ENCODE results near the gene CFAP251.

CFAP251 gene

GRCh38 chr12:121934309-121934664 lies 15.9 kb downstream of the CFAP251 start (continued):
- no peak for TF ChIP-seq ZNF768 (tag by site-specific recombination; IDR thresholded peaks at IDR 0.05)

- H3K27ac ChIP-seq (ENCODE audit: extremely low read depth, low read depth, low read length) = no peak overlapping the region
- H3K4me3 ChIP-seq (ENCODE audit: low read depth, low read length) = no peak overlapping the region
- H3K4me1 ChIP-seq (ENCODE audit: control insufficient read depth, insufficient read depth, low read length) = no peaks in the 10 kb centered on the region
- POLR2A ChIA-PET = no interaction called here
- CTCF ChIA-PET = no interaction called here
- H3K36me3 ChIP-seq (ENCODE audit: control insufficient read depth in 2 of 2, insufficient read depth in 1 of 2, low read length in 2 of 2) = peaks cover 0 to 28% of the 10 kb centered on the region in 2 experiments; a peak in 1 of 3 replicates
- H3K9me3 ChIP-seq (ENCODE audit: control insufficient read depth, insufficient read depth, low read depth, low read length) = no peaks in the 10 kb centered on the region
- TF ChIP-seq ZNF157 (tag by site-specific recombination; IDR thresholded peaks at IDR 0.05) (no peak), SCRT2 (tag by site-specific recombination; IDR thresholded peaks at IDR 0.05) (peak; percentile 39; the same call in 1 of the 2 replicates)
Observed at GRCh38 chr12:121937654-121938053, 19.3 kb downstream of the CFAP251 start.

GRCh38 chr12:121939186-121939585 lies 20.8 kb downstream of the CFAP251 start:
- ChIA-PET POLR2A (no interaction called here), CTCF (interaction anchor here (0.7 to 1.3 kb wide), 3 partner anchors 71 to 145 kb away, joined by 3 to 4 read pairs (median 3); partner anchors contain the start of gene RHOF)
- H3K4me1 ChIP-seq (ENCODE audit: control insufficient read depth, insufficient read depth, low read length) = no peaks in the 10 kb centered on the region
- H3K9me3 ChIP-seq (ENCODE audit: control insufficient read depth, insufficient read depth, low read depth, low read length) = no peaks in the 10 kb centered on the region
- H3K36me3 ChIP-seq (ENCODE audit: control insufficient read depth in 2 of 2, insufficient read depth in 1 of 2, low read length in 2 of 2) = peaks cover 0 to 29% of the 10 kb centered on the region in 2 experiments; a peak in 2 of 3 replicates
- no peak overlapping the region for H3K27ac ChIP-seq (ENCODE audit: extremely low read depth, low read depth, low read length)
- H3K4me3 ChIP-seq (ENCODE audit: low read depth, low read length) = no peak overlapping the region
- TF ChIP-seq REST (tag by site-specific recombination; IDR thresholded peaks at IDR 0.05) (no peak), ZBTB21 (tag by site-specific recombination; IDR thresholded peaks at IDR 0.05) (no peak), KLF17 (tag by site-specific recombination; IDR thresholded peaks at IDR 0.05) (no peak), ZNF112 (tag by site-specific recombination; IDR thresholded peaks at IDR 0.05) (no peak), HOXA7 (CRISPR knock-in tag; IDR thresholded peaks at IDR 0.05; ENCODE audit: borderline replicate concordance) (no peak), ZNF843 (tag by site-specific recombination; IDR thresholded peaks at IDR 0.05) (no peak), PRDM6 (tag by site-specific recombination; IDR thresholded peaks at IDR 0.05) (no peak), PRDM4 (tag by site-specific recombination; IDR thresholded peaks at IDR 0.05) (no peak), ZNF776 (tag by site-specific recombination; IDR thresholded peaks at IDR 0.05; ENCODE audit: borderline replicate concordance) (no peak), PRDM2 (tag by site-specific recombination; IDR thresholded peaks at IDR 0.05; ENCODE audit: borderline replicate concordance) (no peak), GLI2 (tag by site-specific recombination; IDR thresholded peaks at IDR 0.05; ENCODE audit: borderline replicate concordance, low read depth) (no peak), ZNF692 (tag by site-specific recombination; IDR thresholded peaks at IDR 0.05) (no peak), ZNF596 (tag by site-specific recombination; IDR thresholded peaks at IDR 0.05) (no peak)
